Uterus (tissue), 4 donors: Measurements from ENCODE around the gene FGD2. TPM values are rescaled to one million over a fixed set of nuclear protein-coding genes. Genes with fewer than 3 reads are reported as not detected.

ENCODE experiments used
- DNase-seq, 2 donors: peaks; one replicate each; pipeline ENCODE4 v3.0.0-alpha.2; 2019 to 2020
- H3K27ac ChIP-seq, 2 donors: fragments of 200-600 bp; sonication (generic); 1 replicate in 1 of 2; 2 replicates in 1 of 2; pipeline ENCODE4 v1.5.1; 2016 to 2018
- H3K27me3 ChIP-seq, 2 donors: fragments of 200-600 bp; sonication (generic); one replicate each; pipeline ENCODE4 v1.5.1; 2018 to 2019; ENCODE audit warnings: control low read depth in 1 of 2
- H3K36me3 ChIP-seq, 2 donors: fragments of 200-600 bp; sonication (generic); one replicate each; pipeline ENCODE4 v1.5.1; 2019; ENCODE audit warnings: control low read depth in 1 of 2
- H3K4me1 ChIP-seq, 2 donors: fragments of 200-600 bp; sonication (generic); one replicate each; pipeline ENCODE4 v1.5.1; 2018 to 2019; ENCODE audit warnings: control low read depth in 1 of 2
- H3K4me3 ChIP-seq, 2 donors: fragments of 200-600 bp; sonication (generic); 1 replicate in 1 of 2; 2 replicates in 1 of 2; pipeline ENCODE4 v1.5.1; 2018 to 2019; ENCODE audit warnings: mild to moderate bottlenecking in 1 of 2
- H3K9me3 ChIP-seq, 2 donors: fragments of 200-600 bp; sonication (generic); one replicate each; pipeline ENCODE4 v1.5.1; 2019; ENCODE audit warnings: control low read depth in 1 of 2
- POLR2A ChIP-seq, 2 donors: fragments of 450-650 bp; IDR thresholded peaks; one replicate each; pipeline ENCODE4 v1.6.1; 2016; ENCODE audit warnings: antibody characterized with exemption in 2 of 2, mild to moderate bottlenecking in 1 of 2, moderate library complexity in 1 of 2
- intact Hi-C: fragments of 100-400 bp; cut with DNase I; formaldehyde crosslinking; loops from one replicate; pipeline ENCODE4 v1.15.1; 2023; ENCODE audit warnings: low total_unique reads
- total RNA-seq, 4 donors: library from RNA; depleted of rRNA in 3 of 4; stranded (reverse); fragments of >200 nt in 3 of 4; gene quantifications; one replicate each; pipeline versions ENCODE4 v1.1.0 to v1.2.4, GENCODE V29; 2014 to 2023
- TF ChIP-seq, protein P1 (sequence below), 4 experiments: fragments of 200-600 bp in 2 of 4; fragments of 450-650 bp in 2 of 4; sonication (generic) in 2 of 4; IDR thresholded peaks; one replicate each; pipeline ENCODE4 v1.5.1; 2016 to 2019; ENCODE audit warnings: antibody characterized with exemption in 4 of 4, mild to moderate bottlenecking in 2 of 4, moderate library complexity in 1 of 4
- donor health status: DM: yes; HTN: yes; CAD: no.

FGD2 gene
- total RNA-seq, 4 donors from 2014 or later = 0.51 to 27.6 (median 11.5) TPM

- H3K4me1 ChIP-seq = no peaks in the 10 kb centered on the region
- no peak overlapping the region for H3K27ac ChIP-seq
These were observed 37.0 kb upstream of the FGD2 start for GRCh38 chr6:36968266-36968977.

DNA sequence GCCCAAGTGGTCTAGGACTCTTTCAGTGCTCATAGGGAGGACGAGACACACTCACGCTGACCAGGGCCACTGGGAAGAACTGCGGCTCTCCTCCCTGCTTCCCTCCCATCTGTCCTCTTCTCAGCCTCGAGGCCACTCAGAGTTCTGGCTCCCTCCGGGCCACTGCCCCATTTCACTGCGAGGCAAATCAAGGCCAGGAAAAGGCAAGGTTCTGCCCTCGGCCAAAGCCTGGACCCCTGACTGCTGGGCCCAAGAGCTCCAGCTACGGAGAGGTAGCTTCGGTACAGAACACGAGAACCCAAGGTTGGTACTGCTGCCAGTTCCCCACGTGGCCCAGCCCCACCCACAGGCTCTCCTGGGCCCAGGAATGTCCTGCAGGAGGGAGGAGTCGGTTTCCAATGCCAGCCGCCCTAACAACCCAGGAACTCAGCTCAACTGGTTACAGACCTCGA, 36.2 kb upstream of the FGD2 start:
- H3K4me3 ChIP-seq = no peak overlapping the region
- H3K36me3 ChIP-seq = no peaks in the 10 kb centered on the region
- no peaks in the 10 kb centered on the region for H3K27me3 ChIP-seq
- TF ChIP-seq POLR2A (IDR thresholded peaks at IDR 0.05) = no peak
- TF ChIP-seq, protein P1, sequence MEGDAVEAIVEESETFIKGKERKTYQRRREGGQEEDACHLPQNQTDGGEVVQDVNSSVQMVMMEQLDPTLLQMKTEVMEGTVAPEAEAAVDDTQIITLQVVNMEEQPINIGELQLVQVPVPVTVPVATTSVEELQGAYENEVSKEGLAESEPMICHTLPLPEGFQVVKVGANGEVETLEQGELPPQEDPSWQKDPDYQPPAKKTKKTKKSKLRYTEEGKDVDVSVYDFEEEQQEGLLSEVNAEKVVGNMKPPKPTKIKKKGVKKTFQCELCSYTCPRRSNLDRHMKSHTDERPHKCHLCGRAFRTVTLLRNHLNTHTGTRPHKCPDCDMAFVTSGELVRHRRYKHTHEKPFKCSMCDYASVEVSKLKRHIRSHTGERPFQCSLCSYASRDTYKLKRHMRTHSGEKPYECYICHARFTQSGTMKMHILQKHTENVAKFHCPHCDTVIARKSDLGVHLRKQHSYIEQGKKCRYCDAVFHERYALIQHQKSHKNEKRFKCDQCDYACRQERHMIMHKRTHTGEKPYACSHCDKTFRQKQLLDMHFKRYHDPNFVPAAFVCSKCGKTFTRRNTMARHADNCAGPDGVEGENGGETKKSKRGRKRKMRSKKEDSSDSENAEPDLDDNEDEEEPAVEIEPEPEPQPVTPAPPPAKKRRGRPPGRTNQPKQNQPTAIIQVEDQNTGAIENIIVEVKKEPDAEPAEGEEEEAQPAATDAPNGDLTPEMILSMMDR (IDR thresholded peaks at IDR 0.05) = no peak
- no peak for DNase-seq
- intact Hi-C loops = no loop called here
- H3K4me1 ChIP-seq = no peaks in the 10 kb centered on the region
- no peaks in the 10 kb centered on the region for H3K9me3 ChIP-seq
- H3K27ac ChIP-seq = no peak overlapping the region

More at GRCh38 chr6:36968266-36968977, 37.0 kb upstream of the FGD2 start:
- Histone ChIP-seq H3K4me3 (no peak overlapping the region), H3K27me3 (no peaks in the 10 kb centered on the region), H3K36me3 (no peaks in the 10 kb centered on the region), H3K9me3 (no peaks in the 10 kb centered on the region)
- no peak for TF ChIP-seq POLR2A (IDR thresholded peaks at IDR 0.05)
- intact Hi-C loops = no loop called here
- DNase-seq = no peak

DNA sequence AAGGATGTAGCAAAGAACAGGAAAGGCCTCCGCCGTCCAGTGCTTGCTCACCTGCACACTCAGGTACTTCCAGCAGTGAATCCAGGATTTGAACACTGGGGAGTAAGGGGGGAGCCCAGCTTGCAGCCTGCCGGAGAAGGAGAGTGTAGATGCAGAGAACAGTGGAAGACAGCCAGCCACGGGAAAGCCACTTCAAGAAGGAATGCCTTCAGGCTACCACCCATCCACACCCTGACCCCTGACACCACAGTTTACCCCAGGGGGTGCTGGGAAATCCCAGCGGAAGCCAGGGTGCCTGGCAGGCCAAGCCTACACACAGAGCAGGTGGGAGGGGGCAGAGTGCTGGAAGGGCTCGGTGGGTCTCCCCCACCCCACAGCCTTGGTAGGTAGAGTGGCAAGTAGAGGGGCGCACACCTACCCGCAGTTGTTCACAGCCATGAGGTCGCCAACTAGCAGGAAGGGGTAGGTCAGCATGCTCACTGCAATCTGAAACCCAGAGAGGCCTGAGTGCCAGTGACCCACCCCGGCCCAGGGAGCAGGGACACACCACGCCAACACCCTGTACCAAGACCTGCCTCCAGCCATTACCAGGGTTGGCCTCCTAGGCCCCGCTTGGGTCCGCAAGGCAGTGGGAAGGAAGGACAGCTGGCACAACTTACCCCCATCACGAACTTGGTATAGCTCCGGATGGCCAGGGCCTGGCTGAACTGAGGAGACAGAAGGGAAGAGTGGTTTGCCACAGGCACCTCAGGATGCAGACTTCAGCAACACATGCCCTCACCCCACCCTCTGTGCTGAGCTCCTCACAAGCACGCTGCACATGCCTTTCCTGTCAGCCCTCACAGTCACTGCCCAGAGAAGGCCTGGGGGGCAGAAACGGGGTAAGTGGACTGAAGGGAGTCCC, 35.2 kb upstream of the FGD2 start:
- H3K36me3 ChIP-seq = no peaks in the 10 kb centered on the region
- no peak overlapping the region for H3K4me3 ChIP-seq
- no peaks in the 10 kb centered on the region for H3K4me1 ChIP-seq
- H3K9me3 ChIP-seq = no peaks in the 10 kb centered on the region
- no peak for DNase-seq
- TF ChIP-seq, protein P1 (IDR thresholded peaks at IDR 0.05) = no peak
- TF ChIP-seq POLR2A (IDR thresholded peaks at IDR 0.05) = no peak
- no peaks in the 10 kb centered on the region for H3K27me3 ChIP-seq
- intact Hi-C loops = no loop called here
- H3K27ac ChIP-seq = no peak overlapping the region

- no peak overlapping the region for H3K4me3 ChIP-seq
- no peaks in the 10 kb centered on the region for H3K4me1 ChIP-seq
- no peak for DNase-seq
- H3K36me3 ChIP-seq = no peaks in the 10 kb centered on the region
- H3K27me3 ChIP-seq = no peaks in the 10 kb centered on the region
- no peaks in the 10 kb centered on the region for H3K9me3 ChIP-seq
- intact Hi-C loops = no loop called here
- TF ChIP-seq, protein P1 (IDR thresholded peaks at IDR 0.05) = no peak
- TF ChIP-seq POLR2A (IDR thresholded peaks at IDR 0.05) = no peak
- no peak overlapping the region for H3K27ac ChIP-seq
These were observed 34.3 kb upstream of the FGD2 start for GRCh38 chr6:36970892-36971842.
